MG63 (cell line): ENCODE data around the gene TCF7L1. TPM values are rescaled to one million over a fixed set of nuclear protein-coding genes. Genes with fewer than 3 reads are reported as not detected.
"Not testable (repeated sequence)": the region's sequence is repeated elsewhere in the genome, so short reads cannot be mapped to it uniquely, and the experiment has no call there.

Source experiments
- DNase-seq: peaks from one replicate; pipeline ENCODE4 v3.0.0-alpha.2; 2020
- H3K27me3 ChIP-seq: fragments of 250-450 bp; sonication (Bioruptor Pico); 2 replicates; pipeline ENCODE4 v1.5.1; 2020; ENCODE audit warnings: mild to moderate bottlenecking, moderate library complexity
- H3K36me3 ChIP-seq: fragments of 250-450 bp; sonication (Bioruptor Pico); 2 replicates; pipeline ENCODE4 v1.5.1; 2020; ENCODE audit warnings: mild to moderate bottlenecking, moderate library complexity
- H3K4me3 ChIP-seq: fragments of 250-450 bp; sonication (Bioruptor Pico); 2 replicates; pipeline ENCODE4 v1.5.1; 2020; ENCODE audit warnings: mild to moderate bottlenecking, moderate library complexity
- H3K9me3 ChIP-seq: fragments of 250-450 bp; sonication (Bioruptor Pico); 2 replicates; pipeline ENCODE4 v1.5.1; 2020; ENCODE audit warnings: mild to moderate bottlenecking, moderate library complexity
- total RNA-seq: library from RNA; depleted of rRNA; stranded (reverse); fragments of >200 nt; shearing (Covaris generic); gene quantifications from 2 replicates; pipeline ENCODE4 v1.2.3, GENCODE V29; 2014; ENCODE audit warnings: low replicate concordance

Gene TCF7L1
- total RNA-seq, 1 experiment from 2014 or later, result 0.46 TPM

DNA sequence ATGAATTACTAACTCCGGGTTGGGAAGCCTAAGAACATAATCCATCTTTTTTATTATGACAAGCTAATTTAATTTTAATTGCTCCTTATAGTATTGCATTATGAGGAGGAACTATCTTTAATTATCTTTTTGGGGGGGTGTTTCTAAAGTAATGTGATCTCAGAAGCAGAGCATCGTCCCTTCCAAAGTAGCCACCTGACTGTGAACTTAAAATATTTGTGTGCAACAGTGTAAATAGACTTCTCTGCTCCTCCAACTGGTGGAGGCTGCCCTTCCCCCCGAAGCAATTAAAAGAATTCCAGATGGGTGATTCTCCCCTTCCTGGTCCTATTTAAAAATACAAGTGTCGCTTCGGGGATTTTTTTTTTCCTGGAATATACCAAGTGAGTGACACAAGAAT lies 55.7 kb downstream of the TCF7L1 start:
- no peaks in the 10 kb centered on the region for H3K36me3 ChIP-seq
- H3K9me3 ChIP-seq, result no peaks in the 10 kb centered on the region
- no peak for DNase-seq
- no peak overlapping the region for H3K4me3 ChIP-seq
- H3K27me3 ChIP-seq, result no peaks in the 10 kb centered on the region

DNA sequence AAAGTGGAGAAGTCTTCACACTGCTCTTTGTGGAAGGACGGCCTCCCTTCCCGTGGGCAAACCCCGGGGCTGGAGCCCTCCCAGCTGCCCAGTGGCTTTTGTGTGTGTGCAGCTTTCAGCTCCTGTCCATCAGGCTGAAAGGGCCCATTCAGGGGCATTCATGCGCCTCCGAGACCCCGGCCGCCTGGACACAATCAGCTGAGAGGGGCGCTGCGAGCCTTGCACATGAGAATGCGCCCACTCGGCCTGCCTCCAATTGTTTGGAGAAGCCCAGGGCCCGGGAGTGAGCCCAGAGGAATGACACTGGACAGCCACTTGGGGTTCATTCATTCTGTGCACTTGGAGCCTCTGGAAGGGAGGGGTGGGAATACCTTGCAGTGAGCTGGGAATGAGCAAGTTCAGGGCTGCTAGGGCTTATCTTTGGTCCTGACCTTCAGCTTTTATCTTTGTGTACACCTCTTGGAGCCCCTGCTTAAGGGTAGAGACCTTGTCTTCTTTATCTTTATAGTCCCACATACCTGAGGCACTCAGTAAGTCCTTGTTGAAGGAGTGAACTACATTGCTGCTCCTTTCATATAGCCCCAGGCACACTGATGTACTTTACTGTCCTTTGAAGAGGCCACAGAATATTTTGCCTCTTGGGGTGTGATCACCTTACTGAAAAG lies 56.5 kb downstream of the TCF7L1 start:
- no peak overlapping the region for H3K4me3 ChIP-seq
- no peaks in the 10 kb centered on the region for H3K36me3 ChIP-seq
- DNase-seq, result no peak
- no peaks in the 10 kb centered on the region for H3K27me3 ChIP-seq
- H3K9me3 ChIP-seq, result no peaks in the 10 kb centered on the region

DNA sequence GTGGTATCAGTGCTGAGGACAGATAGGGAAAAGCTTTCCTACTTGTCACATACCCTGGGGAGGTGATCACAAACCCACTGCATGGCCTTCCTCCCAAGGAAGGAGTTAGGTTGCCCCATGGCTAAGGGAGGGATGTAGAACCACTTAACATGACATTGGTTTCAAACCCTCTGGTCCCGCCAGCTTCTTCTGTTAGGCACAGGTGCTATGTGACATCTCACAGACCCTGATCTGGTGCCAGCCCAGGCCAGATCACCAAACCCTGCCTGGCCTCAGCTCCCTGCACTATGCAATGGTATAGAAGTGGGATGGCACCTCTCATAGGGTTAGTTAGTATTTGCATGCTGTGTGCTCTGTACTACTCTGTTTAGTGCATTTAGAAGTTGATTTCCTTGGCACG lies 58.0 kb downstream of the TCF7L1 start:
- Histone ChIP-seq H3K9me3 (no peaks in the 10 kb centered on the region), H3K27me3 (no peaks in the 10 kb centered on the region), H3K36me3 (no peaks in the 10 kb centered on the region), H3K4me3 (no peak overlapping the region)
- DNase-seq, result no peak

DNA sequence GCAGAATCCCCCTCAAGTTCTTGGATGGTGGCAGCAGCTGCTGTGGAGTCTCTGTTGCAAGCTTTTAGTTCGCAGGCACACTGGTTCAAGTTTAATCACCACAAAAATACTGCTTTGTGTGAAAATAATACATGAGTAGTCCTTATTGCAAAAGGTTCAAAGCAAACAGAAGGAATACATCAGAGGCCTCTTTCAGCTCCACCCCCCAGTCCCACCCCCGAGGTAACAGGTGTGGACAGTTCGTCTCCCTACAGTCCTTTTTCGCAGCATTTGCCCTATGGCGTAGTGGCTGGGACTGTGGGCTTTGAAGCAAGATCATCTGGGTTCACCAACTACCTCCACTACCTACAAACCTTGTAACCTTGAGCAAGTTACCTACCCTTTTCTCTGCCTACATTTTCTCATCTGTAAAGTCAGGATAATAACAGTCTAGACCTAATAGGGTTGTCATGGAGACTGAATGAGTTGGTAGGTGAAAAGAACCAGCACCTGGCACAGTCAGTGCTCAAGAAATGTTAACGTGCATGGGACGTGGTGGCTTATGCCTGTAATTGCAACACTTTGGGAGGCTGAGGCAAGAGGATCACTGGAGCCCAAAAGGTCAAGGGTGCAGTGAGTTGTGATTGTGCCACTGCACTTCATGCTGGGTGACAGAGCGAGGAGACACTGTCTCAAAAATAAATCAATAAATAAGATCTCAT lies 61.7 kb downstream of the TCF7L1 start:
- Histone ChIP-seq H3K36me3 (no peaks in the 10 kb centered on the region), H3K27me3 (no peaks in the 10 kb centered on the region), H3K9me3 (no peaks in the 10 kb centered on the region), H3K4me3 (no peak overlapping the region)
- no peak for DNase-seq

DNA sequence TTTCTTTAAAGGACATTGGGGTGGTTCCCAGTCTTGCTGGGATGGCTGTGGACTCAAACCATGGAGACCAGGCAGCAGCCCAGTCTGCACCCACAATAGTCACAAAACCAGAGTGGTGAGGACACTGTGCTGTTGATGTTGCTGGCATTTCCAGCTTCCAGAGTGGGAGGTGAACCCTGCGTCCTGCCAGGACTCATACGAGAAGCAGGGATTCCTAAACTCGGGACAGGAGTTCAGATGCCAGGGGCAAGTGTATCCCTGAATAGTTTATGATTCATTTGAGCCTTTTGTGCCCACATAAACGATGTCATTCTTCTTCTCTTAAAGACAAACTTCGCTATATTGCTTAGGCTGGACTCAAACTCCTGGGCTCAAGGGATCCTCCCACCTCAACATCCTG lies 62.8 kb downstream of the TCF7L1 start:
- Histone ChIP-seq H3K36me3 (no peaks in the 10 kb centered on the region), H3K4me3 (no peak overlapping the region), H3K9me3 (no peaks in the 10 kb centered on the region), H3K27me3 (no peaks in the 10 kb centered on the region)
- no peak for DNase-seq

DNA sequence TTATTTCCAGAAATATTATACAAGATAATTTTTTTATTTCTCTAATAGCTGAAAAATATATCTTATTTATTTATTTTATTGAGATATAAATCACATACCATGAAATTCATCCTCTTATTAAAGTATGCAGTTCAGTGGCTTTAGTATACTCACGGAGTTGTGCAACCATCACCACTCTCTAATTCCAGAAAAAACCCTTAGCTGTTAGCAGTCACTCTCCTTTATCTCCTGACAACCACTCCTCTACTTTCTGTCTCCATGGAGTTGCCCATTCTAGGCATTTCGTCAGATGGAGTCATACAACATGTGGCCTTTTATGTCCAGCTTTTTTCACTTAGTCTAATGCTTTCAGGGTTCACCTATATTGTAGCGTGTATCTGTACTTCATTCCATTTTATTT lies 66.5 kb downstream of the TCF7L1 start:
- DNase-seq, result no peak
- no peaks in the 10 kb centered on the region for H3K9me3 ChIP-seq
- H3K36me3 ChIP-seq, result no peaks in the 10 kb centered on the region
- no peaks in the 10 kb centered on the region for H3K27me3 ChIP-seq
- no peak overlapping the region for H3K4me3 ChIP-seq

DNA sequence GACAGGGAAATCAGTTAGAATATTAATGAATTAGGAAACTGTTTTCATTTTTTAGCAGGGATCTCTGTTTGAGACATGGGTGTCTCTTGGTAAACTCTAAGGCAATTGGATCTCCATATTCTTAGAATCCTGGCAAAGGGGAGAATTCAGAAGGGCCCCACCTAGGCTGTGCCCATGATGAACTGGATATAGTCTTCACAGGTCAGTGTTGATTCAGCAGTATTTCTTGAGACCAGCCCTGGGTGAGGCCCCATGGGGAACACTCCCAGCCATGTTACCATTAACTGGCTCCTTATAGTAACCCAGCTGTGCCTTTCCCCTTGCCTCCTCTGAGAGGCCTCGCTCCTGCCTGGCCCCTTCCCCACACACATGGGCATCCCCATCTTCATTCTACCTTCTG lies 76.7 kb downstream of the TCF7L1 start:
- no peak for DNase-seq
- Histone ChIP-seq H3K27me3 (no peaks in the 10 kb centered on the region), H3K4me3 (no peak overlapping the region), H3K9me3 (no peaks in the 10 kb centered on the region), H3K36me3 (no peaks in the 10 kb centered on the region)

DNA sequence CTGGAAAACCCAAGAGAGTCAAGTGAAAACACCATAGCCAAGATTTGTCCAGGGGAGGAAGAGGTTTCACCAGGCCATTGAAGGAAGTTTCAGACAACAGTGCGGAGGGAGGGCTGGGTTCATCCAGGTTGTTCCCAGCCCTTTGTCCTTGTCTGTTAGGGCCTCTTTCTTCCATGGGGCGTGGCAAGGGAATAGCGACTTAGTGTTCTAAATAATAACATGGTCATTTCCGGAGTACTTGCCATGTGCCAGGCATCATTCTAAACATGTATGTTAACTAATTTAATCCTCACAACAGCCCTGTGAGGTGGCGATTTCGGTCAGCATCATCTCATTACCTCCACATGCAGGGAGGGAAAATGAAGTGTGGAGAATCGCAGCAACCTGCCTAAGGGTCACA lies 77.3 kb downstream of the TCF7L1 start:
- Histone ChIP-seq H3K9me3 (no peaks in the 10 kb centered on the region), H3K4me3 (no peak overlapping the region), H3K36me3 (no peaks in the 10 kb centered on the region), H3K27me3 (no peaks in the 10 kb centered on the region)
- DNase-seq, result no peak

DNA sequence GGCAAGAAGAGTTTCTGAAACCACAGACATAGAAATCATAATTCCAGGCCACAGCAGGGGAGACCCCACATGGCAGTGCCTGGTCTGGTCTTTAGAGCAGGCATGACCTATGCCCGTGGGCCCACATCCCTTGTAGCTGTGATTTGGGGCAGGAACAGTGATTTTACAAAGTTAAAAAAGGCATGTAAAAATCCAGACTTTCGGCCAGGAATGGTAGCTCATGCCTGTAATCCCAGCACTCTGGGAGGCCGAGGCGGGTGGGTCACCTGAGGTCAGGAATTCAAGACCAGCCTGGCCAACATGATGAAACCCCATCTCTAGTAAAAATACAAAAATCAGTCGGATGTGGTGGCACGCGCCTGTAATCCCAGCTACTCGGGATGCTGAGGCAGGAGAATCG lies 78.4 kb downstream of the TCF7L1 start:
- H3K27me3 ChIP-seq, DNase-seq, H3K4me3 ChIP-seq, H3K36me3 ChIP-seq, H3K9me3 ChIP-seq: not testable (repeated sequence)

DNA sequence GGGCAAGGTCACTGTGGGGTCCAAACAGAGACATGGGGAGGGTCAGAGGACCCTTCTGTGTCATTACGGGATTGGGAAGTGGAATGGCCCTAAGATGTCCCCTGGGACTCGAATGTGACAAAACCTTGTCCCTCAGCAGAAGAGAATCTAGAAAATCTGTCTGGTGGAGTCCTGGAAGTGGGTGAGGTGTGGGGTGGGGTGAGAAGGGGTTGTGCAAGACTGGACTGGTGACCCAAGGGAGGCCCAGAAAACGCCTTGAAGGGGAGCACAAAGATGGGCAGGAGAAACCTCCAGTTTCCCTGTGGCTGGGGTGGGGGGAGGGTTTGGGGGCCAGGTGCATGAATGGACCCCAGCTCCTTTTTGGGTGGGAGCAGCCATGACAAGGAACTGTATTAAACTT lies 79.6 kb downstream of the TCF7L1 start:
- H3K27me3 ChIP-seq, result no peaks in the 10 kb centered on the region
- DNase-seq, result no peak
- H3K4me3 ChIP-seq, result no peak overlapping the region
- no peaks in the 10 kb centered on the region for H3K36me3 ChIP-seq
- H3K9me3 ChIP-seq, result no peaks in the 10 kb centered on the region

DNA sequence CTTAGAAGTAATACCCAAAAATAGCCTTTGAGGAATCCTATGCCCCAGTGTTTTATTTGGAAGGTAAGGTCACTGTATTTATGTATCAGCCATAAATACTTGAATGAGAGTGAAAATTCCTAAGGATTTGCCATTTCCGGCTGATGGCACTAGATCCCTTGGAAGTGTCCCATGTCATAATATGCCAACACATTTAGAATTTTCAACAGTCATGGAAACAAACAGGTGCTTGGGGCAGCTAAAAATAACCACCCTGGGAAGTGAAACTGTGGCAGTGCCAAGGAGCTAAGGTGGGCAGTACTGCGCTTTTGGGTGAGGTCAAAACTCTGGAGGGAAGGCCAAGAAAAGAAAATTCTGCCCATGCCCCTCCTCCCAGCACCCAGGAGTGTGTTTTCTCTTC lies 80.2 kb downstream of the TCF7L1 start:
- no peak for DNase-seq
- Histone ChIP-seq H3K4me3 (no peak overlapping the region), H3K36me3 (no peaks in the 10 kb centered on the region), H3K9me3 (no peaks in the 10 kb centered on the region), H3K27me3 (no peaks in the 10 kb centered on the region)

DNA sequence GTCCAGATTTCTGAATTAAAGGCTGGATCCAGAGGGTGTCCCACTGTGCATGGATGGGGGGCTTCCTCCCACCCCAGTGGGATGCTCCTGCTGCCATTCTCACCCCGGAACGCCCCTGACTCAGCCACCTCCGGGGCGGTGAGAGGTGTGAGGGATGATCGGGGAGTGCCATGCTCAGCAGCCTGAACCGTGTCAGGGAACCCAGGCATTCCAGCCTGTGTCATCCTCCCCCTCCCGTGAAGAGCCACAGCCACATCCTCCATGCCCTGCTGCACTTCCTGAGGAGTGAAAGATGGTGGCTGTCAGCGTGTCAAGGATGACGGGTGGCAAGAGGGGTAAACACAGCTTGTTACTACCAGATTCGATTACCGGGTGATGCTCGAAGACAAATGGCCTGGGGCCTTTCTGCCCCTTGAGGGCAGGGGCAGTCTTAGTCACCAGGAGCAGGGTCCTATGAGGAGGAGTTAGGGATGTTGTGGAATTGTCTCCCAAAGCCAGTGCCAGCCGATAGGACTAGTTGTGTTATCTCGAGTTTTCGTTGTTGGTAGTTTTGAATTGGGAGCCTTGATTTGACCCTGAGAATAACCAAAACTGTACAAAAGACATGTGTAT lies 80.8 kb downstream of the TCF7L1 start:
- H3K27me3 ChIP-seq, result no peaks in the 10 kb centered on the region
- no peaks in the 10 kb centered on the region for H3K36me3 ChIP-seq
- no peak for DNase-seq
- H3K4me3 ChIP-seq, result no peak overlapping the region
- H3K9me3 ChIP-seq, result no peaks in the 10 kb centered on the region

DNA sequence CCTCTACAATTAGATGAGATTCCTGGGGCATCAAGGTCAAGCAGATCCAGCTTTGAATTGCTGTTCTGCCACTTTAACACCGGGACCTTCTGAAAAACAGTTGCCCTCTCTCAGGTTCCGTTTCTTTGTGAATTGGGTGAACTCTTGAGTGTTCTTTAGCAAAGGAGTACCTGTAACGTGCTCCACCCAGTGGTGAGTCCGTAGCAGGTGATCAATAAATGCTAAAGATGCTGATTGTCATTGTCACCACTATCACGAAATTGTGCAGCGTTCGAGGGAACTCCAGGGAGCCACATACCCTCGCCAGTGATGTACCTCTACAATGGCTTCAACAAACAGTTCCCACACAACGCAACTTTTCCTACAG lies 81.9 kb downstream of the TCF7L1 start:
- no peaks in the 10 kb centered on the region for H3K27me3 ChIP-seq
- no peaks in the 10 kb centered on the region for H3K9me3 ChIP-seq
- DNase-seq, result no peak
- no peaks in the 10 kb centered on the region for H3K36me3 ChIP-seq
- H3K4me3 ChIP-seq, result no peak overlapping the region

DNA sequence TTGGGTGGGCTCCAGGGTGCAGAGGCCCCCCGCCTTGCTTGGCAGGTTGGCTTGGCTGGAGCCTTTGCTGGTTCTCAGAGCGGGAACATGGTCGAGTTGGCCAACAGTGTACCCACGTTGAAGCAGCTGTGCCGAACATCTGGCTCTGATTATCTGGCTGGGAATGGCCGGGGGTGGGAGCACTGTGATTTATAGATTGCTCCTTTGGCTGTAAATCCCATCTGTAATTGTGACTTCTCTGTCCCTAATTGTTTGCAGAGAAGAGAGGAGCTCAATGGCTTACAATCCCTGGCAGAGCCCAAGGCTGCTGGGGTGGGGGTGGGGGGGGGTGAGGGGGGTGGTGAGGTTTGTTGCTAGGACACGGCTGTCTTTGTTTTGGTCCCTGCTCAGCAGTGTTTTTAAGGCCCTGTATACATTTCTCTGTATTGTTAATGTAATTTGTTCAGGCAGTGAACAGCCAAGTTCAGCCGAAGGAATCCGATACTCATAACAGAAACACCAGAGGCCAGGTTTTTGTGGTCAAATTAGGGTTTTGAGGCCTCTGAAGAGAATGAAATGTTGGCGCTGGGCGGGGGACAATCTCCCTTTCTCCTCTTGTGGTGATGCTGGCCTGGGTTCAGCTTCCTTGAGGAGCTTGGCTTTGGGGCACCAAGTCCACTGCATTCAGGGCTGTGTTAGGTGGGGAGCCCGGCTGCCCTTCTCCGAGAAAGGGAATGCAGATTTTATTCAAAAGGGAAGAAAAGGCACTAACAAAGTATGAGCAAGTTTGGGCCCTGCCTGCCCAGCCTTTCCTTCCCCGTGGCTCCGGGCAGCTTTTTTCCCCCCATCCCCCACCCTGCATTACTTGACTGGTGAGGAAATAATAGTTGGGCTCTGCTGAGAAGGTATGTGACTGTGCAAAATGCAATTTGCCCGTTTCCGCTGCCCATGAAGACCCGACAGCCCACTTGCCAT lies 82.5 kb downstream of the TCF7L1 start:
- peak; percentile 77 for DNase-seq
- H3K9me3 ChIP-seq, result no peaks in the 10 kb centered on the region

DNA sequence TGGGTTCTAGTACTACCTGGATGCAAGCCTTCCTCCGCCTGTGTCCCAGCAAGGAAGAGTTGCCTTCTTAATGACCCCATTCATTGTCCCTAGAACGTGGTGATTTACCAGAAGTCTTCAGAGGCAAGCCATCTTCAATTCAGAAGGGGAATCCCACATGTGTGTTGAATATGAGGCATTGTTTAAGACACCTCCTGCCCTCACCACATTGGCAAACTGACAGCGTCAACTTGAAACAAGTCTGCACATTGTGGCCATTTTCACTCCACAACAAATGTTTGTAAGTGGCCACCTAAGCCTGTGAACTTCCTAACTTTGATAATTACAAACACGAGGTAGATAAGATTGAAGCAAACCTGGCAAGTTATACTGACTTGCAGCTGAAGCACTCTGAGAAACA lies 83.7 kb downstream of the TCF7L1 start:
- no peaks in the 10 kb centered on the region for H3K27me3 ChIP-seq
- no peak overlapping the region for H3K4me3 ChIP-seq
- no peaks in the 10 kb centered on the region for H3K36me3 ChIP-seq
- DNase-seq, result no peak
- no peaks in the 10 kb centered on the region for H3K9me3 ChIP-seq

More for the DNA sequence above, 82.5 kb downstream of the TCF7L1 start:
- H3K36me3 ChIP-seq, result no peaks in the 10 kb centered on the region
- no peak overlapping the region for H3K4me3 ChIP-seq
- no peaks in the 10 kb centered on the region for H3K27me3 ChIP-seq

DNA sequence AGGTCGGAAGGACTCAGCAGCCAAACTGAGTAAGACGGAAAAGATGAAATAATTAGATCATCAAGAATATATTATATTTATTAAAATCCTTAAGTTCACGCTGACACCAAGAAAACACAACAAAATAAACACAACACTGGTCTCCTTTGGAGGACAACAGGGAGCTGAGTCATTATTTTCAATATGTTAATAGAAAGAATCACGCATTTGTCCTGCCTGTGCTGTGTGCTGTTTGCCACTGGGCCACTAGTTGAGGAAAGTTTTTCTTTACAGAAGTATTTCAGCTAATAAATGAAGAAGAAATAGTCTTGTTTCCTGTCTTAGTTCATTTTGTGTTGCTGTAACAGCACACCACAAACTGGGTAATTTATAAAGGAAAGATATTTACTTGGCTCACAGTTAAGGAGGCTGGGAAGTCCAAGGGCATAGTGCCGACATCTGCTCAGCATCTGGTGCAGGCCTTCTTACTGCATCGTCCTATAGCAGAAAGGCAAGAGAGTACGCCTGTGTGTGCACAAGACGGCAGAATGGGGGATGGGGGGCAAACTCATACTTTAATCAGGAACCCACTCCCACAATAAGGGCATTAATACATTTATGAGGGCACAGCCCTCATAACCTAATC lies 88.0 kb downstream of the TCF7L1 start:
- DNase-seq, result no peak
- Histone ChIP-seq H3K27me3 (no peaks in the 10 kb centered on the region), H3K4me3 (no peak overlapping the region), H3K9me3 (no peaks in the 10 kb centered on the region), H3K36me3 (no peaks in the 10 kb centered on the region)

DNA sequence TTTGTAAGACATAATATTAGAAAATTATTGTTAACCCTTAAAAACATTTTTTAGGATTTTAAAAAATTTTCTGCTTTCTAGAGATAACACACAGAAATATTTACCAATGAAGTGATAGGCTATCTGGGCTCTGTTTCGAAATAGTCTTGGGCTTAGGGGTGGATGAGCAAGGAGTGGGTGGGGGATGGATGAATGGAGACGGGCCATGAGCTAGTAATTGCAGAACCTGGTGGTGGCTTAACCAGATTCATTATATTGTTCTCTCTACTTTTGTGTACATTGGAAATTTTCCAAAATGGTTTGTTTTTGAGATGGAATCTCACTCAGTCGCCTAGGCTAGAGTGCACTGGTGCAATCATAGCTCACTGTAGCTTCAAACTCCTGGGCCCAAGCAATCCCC lies 89.6 kb downstream of the TCF7L1 start:
- Histone ChIP-seq H3K9me3 (no peaks in the 10 kb centered on the region), H3K27me3 (no peaks in the 10 kb centered on the region), H3K36me3 (no peaks in the 10 kb centered on the region), H3K4me3 (no peak overlapping the region)
- no peak for DNase-seq
